Measurements from ENCODE around the gene ZBTB16.

ZBTB16 gene

GRCh38 chr11:114272311-114272710, 212.8 kb downstream of the ZBTB16 start:
- no peak for FAIRE-seq

DNA sequence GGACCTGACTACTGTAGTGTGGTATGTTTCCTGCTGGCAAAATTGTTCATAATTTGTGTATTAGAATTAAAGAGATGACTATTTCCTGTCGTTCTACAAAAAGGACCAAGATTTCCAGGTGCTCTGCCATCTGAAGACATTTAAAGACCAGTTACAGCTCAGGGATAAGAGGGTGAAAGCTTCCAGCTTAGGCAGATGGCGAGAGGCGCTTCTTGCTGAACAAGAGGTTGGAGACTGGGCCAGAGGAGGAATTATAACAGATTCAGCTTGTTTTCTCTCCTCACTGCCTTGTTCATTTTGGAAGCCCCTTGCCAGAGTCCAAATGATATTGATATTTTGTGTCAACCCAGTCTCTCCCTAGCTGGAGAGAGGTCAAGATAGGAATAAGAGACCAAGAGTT, 213.6 kb downstream of the ZBTB16 start:
- FAIRE-seq (no peak), DNase-seq (ENCODE audit: insufficient read length, low spot score) (no peak)

More at GRCh38 chr11:114272311-114272710, 212.8 kb downstream of the ZBTB16 start:
- no peak for DNase-seq (ENCODE audit: insufficient read length, low spot score)

GRCh38 chr11:114273890-114274635, 214.6 kb downstream of the ZBTB16 start:
- no peak for FAIRE-seq
- no peak for DNase-seq (ENCODE audit: insufficient read length, low spot score)

GRCh38 chr11:114274637-114275036, 215.1 kb downstream of the ZBTB16 start:
- FAIRE-seq (no peak), DNase-seq (ENCODE audit: insufficient read length, low spot score) (no peak)

DNA sequence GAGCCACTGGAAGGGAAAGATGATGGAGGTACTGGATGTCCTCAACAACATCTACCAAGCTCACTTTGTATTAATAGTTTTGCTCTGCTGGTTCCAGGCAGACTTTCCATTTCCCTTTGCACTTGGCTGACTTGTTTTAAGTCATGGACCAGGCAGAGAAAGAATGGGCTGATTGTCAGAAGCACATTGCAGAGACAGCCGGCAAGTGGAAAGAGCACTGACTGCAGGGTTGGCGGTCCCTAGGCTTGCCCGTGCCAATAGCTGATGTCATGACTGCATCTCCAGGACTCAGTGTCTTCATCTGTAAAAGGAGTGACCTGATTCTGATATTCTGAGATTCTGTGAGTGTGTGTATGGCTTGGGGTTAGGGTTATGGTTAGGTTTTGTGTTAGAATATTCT, 215.8 kb downstream of the ZBTB16 start:
- FAIRE-seq, result no peak

GRCh38 chr11:114276077-114276476, 216.6 kb downstream of the ZBTB16 start:
- DNase-seq (ENCODE audit: insufficient read length, low spot score), result no peak
- FAIRE-seq, result no peak

More for the DNA sequence above, 215.8 kb downstream of the ZBTB16 start:
- no peak for DNase-seq (ENCODE audit: insufficient read length, low spot score)

GRCh38 chr11:114277637-114278341, 218.3 kb downstream of the ZBTB16 start:
- DNase-seq (ENCODE audit: insufficient read length, low spot score) (no peak), FAIRE-seq (no peak)

DNA sequence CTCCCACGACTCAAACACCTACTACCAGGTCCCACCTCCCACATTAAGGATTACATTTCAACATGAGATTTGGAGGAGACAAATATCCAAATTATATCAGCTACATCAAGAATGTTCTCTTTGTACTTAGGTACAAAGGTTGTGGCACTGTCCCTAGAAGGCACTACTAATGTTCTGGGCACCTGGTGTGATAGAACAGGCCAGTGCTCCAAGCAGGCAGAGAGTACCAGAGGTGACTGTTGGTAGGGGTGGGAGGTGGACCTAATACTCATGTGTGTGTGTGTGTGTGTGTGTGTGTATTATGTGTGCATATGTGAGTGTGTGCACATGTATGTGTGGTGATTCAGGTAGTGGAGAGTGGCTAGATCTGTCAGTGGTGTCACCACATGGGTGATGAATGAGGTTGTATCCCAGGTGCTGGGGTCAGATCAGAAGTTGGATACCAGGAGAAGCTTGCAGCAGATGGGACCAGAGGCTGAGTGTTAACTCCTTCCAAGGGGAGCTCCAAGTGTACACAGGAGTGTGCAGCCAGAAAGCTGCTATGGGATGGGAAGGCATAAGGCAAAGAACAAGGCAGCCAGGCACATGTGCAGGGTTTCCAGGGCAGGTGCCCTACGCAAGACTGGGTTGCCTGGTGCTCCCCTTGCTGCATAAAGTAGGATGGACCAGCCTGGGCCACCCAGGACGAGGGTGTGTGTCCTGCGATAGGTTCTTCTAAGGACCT, 219.0 kb downstream of the ZBTB16 start:
- no peak for FAIRE-seq

GRCh38 chr11:114279792-114280546, 220.5 kb downstream of the ZBTB16 start:
- no peak for DNase-seq (ENCODE audit: insufficient read length, low spot score)
- FAIRE-seq, result no peak

More for the DNA sequence above, 219.0 kb downstream of the ZBTB16 start:
- no peak for DNase-seq (ENCODE audit: insufficient read length, low spot score)

DNA sequence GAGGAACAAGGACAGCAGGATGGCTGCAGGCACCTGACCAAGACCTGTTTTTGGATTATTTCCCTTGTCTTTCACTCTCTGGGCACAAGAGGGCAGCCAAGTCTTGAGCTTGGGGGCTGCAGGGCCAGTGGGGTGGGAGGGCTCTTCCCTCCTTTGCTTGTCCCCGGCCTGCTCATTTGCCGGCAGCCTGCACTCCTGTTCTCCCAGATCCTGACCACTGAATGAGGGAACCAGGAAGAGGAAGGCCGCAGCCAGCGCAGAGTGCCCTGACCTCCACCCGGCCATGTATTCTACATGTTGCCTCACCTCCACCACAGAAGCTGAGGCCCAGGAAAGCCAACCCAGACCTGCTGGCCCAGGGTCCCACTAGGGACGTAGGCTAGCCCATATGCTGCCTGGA, 221.2 kb downstream of the ZBTB16 start:
- FAIRE-seq (no peak), DNase-seq (ENCODE audit: insufficient read length, low spot score) (no peak)

GRCh38 chr11:114281388-114281956, 222.0 kb downstream of the ZBTB16 start:
- DNase-seq (ENCODE audit: insufficient read length, low spot score) (no peak), FAIRE-seq (no peak)

- no peak for DNase-seq (ENCODE audit: insufficient read length, low spot score)
- FAIRE-seq, result no peak
Measured at GRCh38 chr11:114282488-114282887, 223.0 kb downstream of the ZBTB16 start.

GRCh38 chr11:114283422-114283821, 223.9 kb downstream of the ZBTB16 start:
- FAIRE-seq (no peak), DNase-seq (ENCODE audit: insufficient read length, low spot score) (no peak)

DNA sequence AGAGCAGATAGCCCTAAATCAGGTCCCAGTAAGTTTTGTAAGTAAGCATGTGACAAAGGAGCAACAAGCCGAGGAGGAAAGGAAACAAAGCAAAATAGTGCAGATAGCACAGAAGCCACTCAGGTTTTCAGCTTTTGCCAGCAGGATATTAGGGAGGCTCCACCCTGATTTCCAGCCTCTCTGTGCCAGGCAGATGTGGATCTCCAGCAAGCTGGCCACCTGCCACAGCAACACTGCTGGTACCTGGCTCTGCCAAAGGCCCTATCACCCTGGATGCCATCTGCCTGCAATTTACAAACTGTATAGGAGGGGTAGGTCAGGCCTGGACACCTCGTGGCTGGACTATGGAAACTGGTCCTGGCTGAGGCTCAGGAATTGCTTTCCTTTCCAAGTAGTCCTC, 224.5 kb downstream of the ZBTB16 start:
- no peak for FAIRE-seq
- DNase-seq (ENCODE audit: insufficient read length, low spot score), result no peak

DNA sequence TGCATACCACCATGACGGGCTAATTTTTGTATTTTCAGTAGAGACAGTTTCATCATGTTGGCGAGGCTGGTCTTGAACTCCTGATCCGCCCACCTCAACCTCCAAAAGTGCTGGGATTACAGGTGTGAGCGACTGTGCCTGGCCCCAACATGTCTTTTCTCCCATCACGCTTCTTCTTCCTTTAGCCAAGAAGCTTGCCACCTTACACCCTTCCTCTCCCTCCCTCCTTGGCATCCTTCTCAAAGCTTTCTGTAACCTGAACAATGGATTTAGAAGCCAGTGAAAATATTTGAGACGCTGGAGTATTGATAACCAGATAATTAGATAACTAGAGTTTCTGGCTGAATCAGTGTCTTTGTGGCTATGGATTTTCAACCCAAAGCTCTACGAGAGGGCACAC, 225.4 kb downstream of the ZBTB16 start:
- FAIRE-seq (no peak), DNase-seq (ENCODE audit: insufficient read length, low spot score) (no peak)

DNA sequence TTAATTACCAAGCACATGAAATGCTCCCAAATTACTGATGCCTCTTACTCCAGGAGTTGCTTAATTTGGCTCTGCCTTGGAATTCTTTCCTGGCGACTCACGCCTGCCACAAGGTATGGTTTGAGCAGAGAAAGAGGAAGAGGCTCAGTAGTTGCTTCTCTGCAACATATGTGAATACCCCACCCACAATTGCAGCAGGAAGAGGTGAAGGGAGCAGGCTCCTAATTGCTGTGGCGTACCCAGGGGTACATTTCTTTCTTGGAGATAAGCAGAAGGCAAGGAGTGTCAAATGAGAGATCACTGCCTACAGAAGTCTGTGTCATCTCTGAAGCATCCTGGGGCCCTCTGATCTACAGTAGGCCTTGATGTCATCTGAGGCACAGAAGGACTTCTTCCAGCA, 226.1 kb downstream of the ZBTB16 start:
- DNase-seq (ENCODE audit: insufficient read length, low spot score) (no peak), FAIRE-seq (no peak)

DNA sequence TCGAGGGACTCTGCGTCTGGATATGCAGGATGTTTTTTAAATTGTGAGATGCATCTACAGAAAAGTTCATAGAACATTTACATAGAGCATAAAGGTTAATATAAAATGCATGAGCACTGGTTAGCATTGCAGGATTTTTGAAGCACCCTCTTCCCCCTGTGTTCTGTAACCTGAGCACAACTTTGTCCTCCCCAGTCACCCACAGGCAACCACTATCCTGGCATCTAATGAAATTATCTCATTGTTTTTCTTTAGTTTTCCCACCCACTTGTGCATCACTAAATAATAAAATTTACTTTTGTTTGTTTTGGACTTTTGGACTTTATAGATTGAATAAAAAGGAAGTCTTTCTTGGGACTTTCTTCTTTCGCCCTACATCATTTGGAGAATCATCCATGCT, 226.7 kb downstream of the ZBTB16 start:
- FAIRE-seq (no peak), DNase-seq (ENCODE audit: insufficient read length, low spot score) (no peak)

GRCh38 chr11:114287154-114287553, 227.6 kb downstream of the ZBTB16 start:
- DNase-seq (ENCODE audit: insufficient read length, low spot score), result no peak
- FAIRE-seq, result no peak

GRCh38 chr11:114288136-114288535, 228.6 kb downstream of the ZBTB16 start:
- DNase-seq (ENCODE audit: insufficient read length, low spot score), result no peak
- FAIRE-seq, result no peak

- no peak for FAIRE-seq
- DNase-seq (ENCODE audit: insufficient read length, low spot score), result no peak
Measured at GRCh38 chr11:114289779-114290178, 230.3 kb downstream of the ZBTB16 start.
